Left colon (tissue), 2 donors: ENCODE results near the gene ART3. TPM values are rescaled to one million over a fixed set of nuclear protein-coding genes. Genes with fewer than 3 reads are reported as not detected.

ENCODE experiments used
- ATAC-seq: fragments of 200-7000 bp; cut with Tn5 transposase; one replicate; pipeline ENCODE4 v1.9.1; 2020; ENCODE audit warnings: mild to moderate bottlenecking, moderate library complexity
- DNase-seq, 2 donors: peaks; one replicate each; pipeline ENCODE4 v3.0.0-alpha.2; 2020
- intact Hi-C, 2 donors: fragments of 100-400 bp; cut with DNase I in 1 of 2; cut with micrococcal nuclease in 1 of 2; formaldehyde crosslinking; loops; one replicate each; pipeline versions ENCODE4 v1.11.2 to v1.14.0; 2022; cut with DNase I, micrococcal nuclease
- total RNA-seq, 2 donors: library from RNA; stranded (reverse); fragmentation: NEBNext Ultra II Directional; extraction: Animal tissue kit (Norgen Biotek cat#: 25700); gene quantifications; one replicate each; pipeline ENCODE4 v1.2.1, GENCODE V29; 2021
- donor health status: DM: no; HTN: no; CAD: no.
- donor health status: DM: yes; HTN: yes; CAD: no.

Gene ART3
- total RNA-seq, 2 donors from 2014 or later = 1.1 to 3.6 TPM

DNA sequence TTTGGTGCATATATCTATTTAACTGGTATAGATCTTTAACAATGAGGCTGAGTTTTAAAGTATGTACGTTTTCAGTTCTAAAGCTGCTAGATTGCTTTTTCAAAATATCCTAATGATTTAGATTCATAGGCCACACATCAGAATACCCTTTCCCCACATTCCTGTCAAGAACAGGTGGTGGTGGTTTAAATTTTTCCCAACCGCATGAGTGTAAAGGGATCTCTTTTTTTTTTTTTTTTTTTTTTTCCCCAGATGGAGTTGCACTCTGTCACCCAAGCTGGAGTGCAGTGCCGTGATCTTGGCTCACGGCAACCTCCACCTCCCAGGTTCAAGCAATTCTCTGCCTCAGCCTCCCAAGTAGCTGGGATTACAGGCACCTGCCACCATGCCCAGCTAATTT is 45.7 kb downstream of the ART3 start:
- intact Hi-C loops = no loop called here
- ATAC-seq = no peak
- no peak for DNase-seq

DNA sequence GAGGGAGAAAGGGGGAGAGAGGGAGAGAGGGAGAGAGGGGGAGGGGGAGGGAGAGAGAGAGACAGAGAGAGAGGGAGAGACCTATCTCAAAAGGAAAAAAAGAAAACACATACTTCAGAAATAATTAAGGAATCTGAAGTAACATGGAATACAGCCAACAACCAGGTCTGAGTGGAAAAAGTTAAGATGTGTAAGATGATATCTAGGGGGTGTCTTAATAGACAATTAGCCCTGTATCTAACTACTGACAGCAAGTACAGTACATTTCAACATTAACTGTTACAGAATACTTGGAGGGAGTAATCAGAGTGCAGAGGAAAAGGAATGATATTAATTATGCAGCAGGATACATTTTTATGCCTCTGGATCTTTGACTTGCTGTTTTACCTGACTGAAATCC is 51.3 kb downstream of the ART3 start:
- intact Hi-C loops = no loop called here
- DNase-seq = no peak
- no peak for ATAC-seq

GRCh38 chr4:76127754-76128153 is 53.2 kb downstream of the ART3 start:
- DNase-seq (no peak), ATAC-seq (peak; percentile 28)
- intact Hi-C loops = no loop called here

DNA sequence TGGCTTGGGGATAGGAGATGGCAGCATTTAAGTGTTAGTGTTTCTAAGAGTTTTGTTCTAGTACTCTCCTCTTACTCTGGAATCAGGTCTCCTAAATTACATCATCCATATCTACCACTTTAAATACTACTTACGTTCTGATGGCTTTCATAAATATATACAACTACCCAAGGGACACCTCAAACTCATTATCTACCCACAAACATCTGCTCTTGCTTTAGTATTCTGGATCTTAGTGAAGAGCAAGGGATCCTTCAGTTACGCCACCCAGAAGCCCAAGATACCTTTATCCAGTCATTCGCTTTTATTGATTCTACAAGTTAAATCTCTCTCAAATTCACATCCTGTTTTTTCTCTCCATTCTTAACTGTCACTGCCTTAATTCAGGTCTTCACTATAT is 66.7 kb downstream of the ART3 start:
- intact Hi-C loops = no loop called here
- DNase-seq (no peak), ATAC-seq (no peak)

DNA sequence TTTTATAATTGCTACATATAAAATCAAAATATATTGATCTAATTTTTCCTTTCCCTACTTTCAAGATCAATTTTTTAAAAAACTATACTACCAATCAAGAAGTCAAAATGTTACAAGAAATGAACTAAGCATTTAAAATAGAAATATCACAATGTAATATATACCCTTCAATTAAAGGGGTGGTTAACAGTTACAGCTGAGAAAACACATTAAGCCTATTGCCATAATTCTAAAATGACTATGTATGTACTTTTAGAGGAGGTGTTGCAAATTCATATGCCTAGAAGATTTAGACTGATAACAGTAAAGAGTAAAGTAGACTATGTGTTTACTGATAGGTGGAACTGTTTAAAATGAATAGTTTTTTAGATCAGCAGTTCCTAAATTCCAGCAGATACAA is 70.0 kb downstream of the ART3 start:
- DNase-seq (no peak), ATAC-seq (no peak)
- intact Hi-C loops = no loop called here

- intact Hi-C loops = no loop called here
- peak; percentile 67 to 77 for DNase-seq
- peak; percentile 80 for ATAC-seq
Observed at GRCh38 chr4:76147454-76148141, 73.1 kb downstream of the ART3 start.

GRCh38 chr4:76148142-76148865 is 73.8 kb downstream of the ART3 start, which contains the start of gene NUP54:
Gene NUP54, minus strand, starts transcription at chr4:76148397. Its CDS starts 23 bp downstream, at chr4:76148374.
- peak; percentile 94 to 95 for DNase-seq
- intact Hi-C loops = no loop called here
- peak; percentile 96 for ATAC-seq

GRCh38 chr4:76153356-76153755 is 78.8 kb downstream of the ART3 start:
- no peak for ATAC-seq
- no peak for DNase-seq
- intact Hi-C loops = no loop called here

- intact Hi-C loops = no loop called here
- DNase-seq (no peak), ATAC-seq (no peak)
Observed at GRCh38 chr4:76155979-76156378, 81.5 kb downstream of the ART3 start.

DNA sequence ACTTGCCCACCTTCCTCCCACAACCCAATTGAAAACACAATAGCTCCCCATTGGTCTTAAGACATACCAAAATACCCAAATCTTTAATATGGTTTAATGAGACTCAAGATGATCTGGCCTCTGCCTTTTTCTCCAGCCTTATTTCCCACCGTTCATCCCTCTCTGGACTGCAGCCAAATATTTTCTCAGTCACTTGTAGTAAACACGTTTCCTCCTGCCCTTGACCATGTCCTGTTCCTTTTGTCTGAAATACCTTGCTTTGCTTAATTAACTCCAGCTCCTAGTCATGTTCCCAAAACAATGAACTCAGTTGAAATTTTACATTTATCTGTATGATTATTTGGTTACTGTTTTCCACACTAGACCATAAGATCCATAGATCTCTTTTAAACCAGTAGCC is 82.1 kb downstream of the ART3 start:
- intact Hi-C loops = no loop called here
- DNase-seq (no peak), ATAC-seq (no peak)

DNA sequence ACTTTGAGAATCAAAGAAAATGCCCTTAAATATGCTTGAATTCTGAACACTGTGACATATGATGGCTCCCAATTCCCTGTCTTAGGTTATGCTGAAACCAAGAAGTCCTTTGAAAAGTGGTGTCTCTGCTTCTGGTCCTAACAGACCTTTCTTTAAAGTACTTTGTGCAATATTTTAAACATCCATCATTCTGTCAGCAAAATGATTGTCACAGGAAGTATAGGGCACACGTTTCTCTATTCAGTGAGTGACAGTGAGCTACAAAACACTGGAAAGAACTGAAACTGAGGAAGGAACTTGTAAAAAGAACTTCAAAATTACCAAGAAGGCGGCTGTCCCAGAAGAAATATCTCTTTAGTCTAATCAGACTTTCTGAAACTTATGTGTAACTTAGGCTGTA is 85.8 kb downstream of the ART3 start:
- ATAC-seq = no peak
- DNase-seq = no peak
- intact Hi-C loops = no loop called here

Other genes with a start within 250 kb of the ART3 start
- not detected for gene PPEF2, start 172.3 kb upstream of the ART3 start, total RNA-seq
- 100 to 1,000 TPM; 154 to 156 TPM for gene NAAA, start 133.7 kb upstream of the ART3 start, total RNA-seq
- gene SDAD1, start 83.8 kb upstream of the ART3 start, total RNA-seq = 10 to 100 TPM; 23.0 to 28.8 TPM
- 1 to 10 TPM; 1.1 to 1.3 TPM for gene CXCL9, start 67.2 kb upstream of the ART3 start, total RNA-seq
- 1 to 10 TPM; 2.5 to 3.2 TPM for gene CXCL10, start 51.2 kb upstream of the ART3 start, total RNA-seq
- gene CXCL11, start 38.6 kb upstream of the ART3 start, total RNA-seq = under 1 TPM; 0.36 to 0.46 TPM
- gene NUP54, start 73.7 kb downstream of the ART3 start, total RNA-seq = 10 to 100 TPM; 27.1 to 36.7 TPM
- gene SCARB2, start 139.1 kb downstream of the ART3 start, total RNA-seq = 100 to 1,000 TPM; 176 to 179 TPM
- gene FAM47E, start 177.0 kb downstream of the ART3 start, total RNA-seq = 1 to 10 TPM; 6.1 to 6.5 TPM
- 10 to 100 TPM; 12.9 to 40.9 TPM for gene STBD1, start 232.0 kb downstream of the ART3 start, total RNA-seq